GM19023 (cell line): ENCODE results near the gene CHEK1.
"Not testable (repeated sequence)": the region's sequence is repeated elsewhere in the genome, so short reads cannot be mapped to it uniquely, and the experiment has no call there.

Source experiments
- ATAC-seq: cut with Tn5 transposase; IDR thresholded peaks from one replicate; pipeline ENCODE4 v1.9.1; 2021; ENCODE audit warnings: mild to moderate bottlenecking, moderate library complexity; ENCODE audit not compliant: unreplicated experiment

Gene CHEK1

GRCh38 chr11:125624756-125625213 lies at the start of gene CHEK1:
Gene CHEK1, plus strand, starts transcription at chr11:125625163. Its CDS starts 1,606 bp downstream, at chr11:125626769.
- ATAC-seq, result no peak

GRCh38 chr11:125577181-125577580 lies 47.8 kb upstream of the CHEK1 start:
- not testable (repeated sequence) for ATAC-seq

- ATAC-seq, result no peak
These were observed 46.2 kb upstream of the CHEK1 start for GRCh38 chr11:125578783-125579182.

GRCh38 chr11:125579811-125580210 lies 45.2 kb upstream of the CHEK1 start:
- ATAC-seq, result no peak

- ATAC-seq, result no peak
These were observed 41.5 kb upstream of the CHEK1 start for GRCh38 chr11:125583496-125583895.

GRCh38 chr11:125585487-125585886 lies 39.5 kb upstream of the CHEK1 start:
- ATAC-seq, result no peak

- no peak for ATAC-seq
These were observed 38.3 kb upstream of the CHEK1 start for GRCh38 chr11:125586623-125587022.

- no peak for ATAC-seq
These were observed 37.5 kb upstream of the CHEK1 start for GRCh38 chr11:125587480-125587879.

GRCh38 chr11:125588505-125588904 lies 36.5 kb upstream of the CHEK1 start:
- ATAC-seq, result no peak

- ATAC-seq, result peak; percentile 16
These were observed 33.2 kb upstream of the CHEK1 start for GRCh38 chr11:125591649-125592304.

- peak; percentile 96 for ATAC-seq
These were observed 32.5 kb upstream of the CHEK1 start, which contains the start of gene STT3A for GRCh38 chr11:125592305-125593113. Gene STT3A, plus strand, starts transcription at chr11:125592852. Its CDS starts 3,064 bp downstream, at chr11:125595916.

GRCh38 chr11:125593114-125593820 lies 31.7 kb upstream of the CHEK1 start:
- ATAC-seq, result peak; percentile 1

GRCh38 chr11:125594958-125595357 lies 30.0 kb upstream of the CHEK1 start:
- no peak for ATAC-seq

GRCh38 chr11:125600663-125601062 lies 24.3 kb upstream of the CHEK1 start:
- ATAC-seq, result no peak

GRCh38 chr11:125603207-125603606 lies 21.8 kb upstream of the CHEK1 start:
- no peak for ATAC-seq

- no peak for ATAC-seq
These were observed 19.5 kb upstream of the CHEK1 start for GRCh38 chr11:125605417-125605816.

- ATAC-seq, result no peak
These were observed 15.4 kb upstream of the CHEK1 start for GRCh38 chr11:125609545-125609944.

- ATAC-seq, result no peak
These were observed 6.6 kb upstream of the CHEK1 start for GRCh38 chr11:125618383-125618782.

- ATAC-seq, result no peak
These were observed 3.0 kb upstream of the CHEK1 start for GRCh38 chr11:125621995-125622394.

GRCh38 chr11:125623064-125623463 lies 1.9 kb upstream of the CHEK1 start:
- no peak for ATAC-seq

GRCh38 chr11:125625225-125625629 lies 264 bp downstream of the CHEK1 start:
- peak; percentile 32 for ATAC-seq
